NCI-H226 (cell line): Measurements from ENCODE around the gene ACOXL.

ENCODE experiments used
- DNase-seq: peaks from one replicate; pipeline ENCODE4 v3.0.0-alpha.2; 2015

ACOXL gene

DNA sequence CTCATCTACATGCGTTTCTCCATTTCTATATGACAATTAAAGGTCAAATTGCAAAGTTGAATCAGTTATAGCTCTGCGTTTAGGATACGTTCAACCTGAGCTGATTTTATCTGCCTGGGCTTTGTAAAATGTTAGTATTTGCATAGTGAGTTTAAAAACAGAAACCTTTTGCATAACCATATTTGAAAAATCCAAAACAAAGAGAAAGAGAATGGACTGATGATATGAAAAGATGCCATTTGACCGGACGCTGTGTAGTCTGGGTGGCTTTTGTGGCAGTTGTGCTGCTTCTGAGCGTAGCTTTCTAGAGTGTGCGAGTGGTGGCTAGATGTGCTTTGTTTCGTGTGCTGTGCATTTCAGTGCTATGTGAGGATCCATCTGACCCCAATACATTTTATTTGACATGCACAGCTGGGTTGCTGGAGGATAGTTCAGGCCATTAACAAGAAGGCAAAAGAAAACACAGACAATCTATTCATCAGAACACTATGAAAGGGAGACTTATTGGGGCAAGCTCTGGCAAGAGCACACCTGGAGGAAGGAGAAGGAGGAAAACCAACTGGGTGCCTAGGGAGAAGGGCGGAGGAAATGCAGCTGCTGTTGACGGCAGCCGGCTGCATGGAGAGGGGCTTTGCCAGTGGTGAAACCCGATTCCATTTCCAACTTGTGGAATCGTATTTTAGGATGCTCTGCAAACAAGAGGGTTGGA lies 126.8 kb downstream of the ACOXL start:
- DNase-seq: no peak

DNA sequence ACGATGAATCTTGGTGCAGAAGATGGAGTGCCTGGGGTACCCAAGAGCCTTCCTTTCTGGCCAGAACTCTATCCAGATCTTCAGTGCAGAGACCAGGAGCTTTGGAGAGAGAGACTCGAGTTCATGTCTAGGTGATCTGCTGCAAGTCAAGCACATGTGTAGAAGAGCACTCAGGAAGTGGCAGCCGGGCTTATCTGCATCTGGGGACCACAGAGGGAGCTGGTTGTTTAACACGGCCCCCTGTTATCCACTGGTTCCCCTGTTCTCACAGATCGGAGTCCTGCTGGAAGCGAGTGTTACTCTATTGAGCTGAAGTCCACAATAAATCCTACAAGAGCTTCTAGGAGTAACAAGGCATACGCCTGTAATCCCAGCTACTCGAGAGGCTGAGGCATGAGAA lies 128.3 kb downstream of the ACOXL start:
- DNase-seq: no peak

GRCh38 chr2:110861616-110862260 lies 129.4 kb downstream of the ACOXL start:
- DNase-seq: no peak

GRCh38 chr2:110863726-110864125 lies 131.4 kb downstream of the ACOXL start:
- no peak for DNase-seq

DNA sequence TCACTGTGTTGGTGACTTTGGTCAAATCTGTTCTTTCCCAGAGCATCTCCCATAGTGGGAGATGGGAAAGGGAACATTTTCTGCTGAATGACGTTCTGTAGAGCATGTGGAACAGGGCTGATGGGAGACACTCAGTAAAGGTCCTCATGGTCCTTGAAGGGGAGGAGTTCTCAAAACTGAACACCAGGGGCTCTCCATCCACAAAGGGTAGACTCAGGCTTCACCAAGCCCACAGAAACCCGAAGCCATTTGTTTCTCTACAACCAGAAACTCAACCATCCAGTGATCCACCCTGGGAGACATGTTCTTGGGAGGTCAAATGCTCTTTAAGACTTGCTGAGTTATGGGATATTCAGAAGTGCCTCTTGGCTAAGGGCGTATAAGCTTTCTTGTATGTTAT lies 131.8 kb downstream of the ACOXL start:
- no peak for DNase-seq

GRCh38 chr2:110864731-110865130 lies 132.4 kb downstream of the ACOXL start:
- no peak for DNase-seq

GRCh38 chr2:110865188-110865587 lies 132.8 kb downstream of the ACOXL start:
- DNase-seq: peak; percentile 14

GRCh38 chr2:110866045-110866444 lies 133.7 kb downstream of the ACOXL start:
- DNase-seq: no peak

DNA sequence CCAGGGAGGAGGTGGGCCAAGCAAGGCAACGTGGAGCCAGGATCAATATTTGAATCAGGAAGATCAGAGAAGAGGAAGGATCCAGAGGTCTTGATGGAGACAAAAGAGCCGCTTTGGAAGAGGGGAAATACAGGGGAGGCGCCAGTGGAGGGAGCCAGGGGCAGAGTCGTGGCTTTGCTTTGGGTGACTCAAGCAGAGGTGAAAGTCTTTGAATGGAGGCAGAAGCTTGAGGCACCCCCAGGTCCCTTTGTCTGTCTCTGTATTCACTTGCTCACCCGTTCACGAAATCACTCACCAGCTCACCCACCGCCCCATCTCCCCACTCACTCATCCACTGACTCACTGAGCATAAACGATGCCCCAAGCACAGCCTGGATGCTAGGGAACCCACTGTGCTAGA lies 134.1 kb downstream of the ACOXL start:
- no peak for DNase-seq

DNA sequence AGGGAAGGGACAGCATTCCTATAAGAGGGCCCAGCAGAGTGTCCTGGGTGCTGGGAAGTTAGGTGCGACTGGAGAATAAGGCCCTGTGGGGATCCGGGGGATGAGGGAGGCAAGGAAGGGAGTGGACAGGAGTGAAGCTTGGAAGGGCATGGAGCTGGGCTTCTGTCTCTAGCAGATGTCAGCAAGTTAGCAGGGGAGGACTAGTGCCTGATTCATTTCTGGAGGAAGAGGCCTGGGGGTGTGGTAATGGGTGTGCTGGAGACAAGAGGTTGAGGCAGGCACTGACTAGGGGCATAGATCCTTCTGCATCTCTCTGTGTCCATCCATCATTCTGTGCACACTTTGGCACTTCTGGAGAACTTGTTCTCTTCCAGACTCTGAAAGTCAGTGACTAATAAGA lies 134.7 kb downstream of the ACOXL start:
- peak; percentile 7 for DNase-seq

GRCh38 chr2:110868971-110869370 lies 136.6 kb downstream of the ACOXL start:
- no peak for DNase-seq

- DNase-seq: peak; percentile 15
Observed at GRCh38 chr2:110869472-110870446, 137.4 kb downstream of the ACOXL start.

DNA sequence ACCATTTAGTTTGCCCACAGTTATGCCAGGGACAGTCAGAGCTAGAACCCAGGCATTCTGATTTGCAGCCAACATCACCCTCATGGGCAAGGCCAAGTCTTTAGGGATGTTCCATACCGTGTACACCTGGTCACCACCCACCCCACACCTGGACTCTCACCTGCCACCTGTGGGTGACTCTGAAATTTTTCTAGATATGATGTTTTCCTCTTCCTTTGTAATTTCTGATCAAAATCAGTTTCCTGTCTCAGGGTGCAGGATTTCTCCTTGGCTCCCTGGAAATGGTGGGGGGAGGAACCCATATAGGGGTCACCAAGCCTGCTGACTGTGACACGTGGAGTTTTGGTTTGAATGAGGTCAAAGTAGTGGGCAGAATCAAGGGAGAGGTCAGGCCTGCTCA lies 138.2 kb downstream of the ACOXL start:
- DNase-seq: no peak

DNA sequence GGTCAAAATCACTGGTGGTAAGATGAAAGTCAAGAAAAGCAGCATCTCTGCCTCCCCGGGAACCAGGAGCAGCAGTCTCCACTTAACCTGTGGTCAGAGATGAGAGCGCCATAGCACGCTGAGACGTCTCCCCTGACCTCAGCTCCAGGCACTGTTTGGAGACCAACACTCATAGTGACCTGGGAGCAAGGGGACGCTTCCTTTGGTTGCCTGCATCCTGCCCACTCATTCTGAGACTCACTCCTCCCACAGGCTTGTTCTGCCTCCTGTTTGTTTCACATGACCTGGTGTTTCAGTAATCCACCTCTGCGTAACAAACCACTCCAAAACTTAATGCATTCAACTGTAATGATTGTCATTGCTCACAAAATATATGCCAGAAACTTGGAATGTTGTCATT lies 139.3 kb downstream of the ACOXL start:
- no peak for DNase-seq

GRCh38 chr2:110872521-110872920 lies 140.1 kb downstream of the ACOXL start:
- DNase-seq: no peak

DNA sequence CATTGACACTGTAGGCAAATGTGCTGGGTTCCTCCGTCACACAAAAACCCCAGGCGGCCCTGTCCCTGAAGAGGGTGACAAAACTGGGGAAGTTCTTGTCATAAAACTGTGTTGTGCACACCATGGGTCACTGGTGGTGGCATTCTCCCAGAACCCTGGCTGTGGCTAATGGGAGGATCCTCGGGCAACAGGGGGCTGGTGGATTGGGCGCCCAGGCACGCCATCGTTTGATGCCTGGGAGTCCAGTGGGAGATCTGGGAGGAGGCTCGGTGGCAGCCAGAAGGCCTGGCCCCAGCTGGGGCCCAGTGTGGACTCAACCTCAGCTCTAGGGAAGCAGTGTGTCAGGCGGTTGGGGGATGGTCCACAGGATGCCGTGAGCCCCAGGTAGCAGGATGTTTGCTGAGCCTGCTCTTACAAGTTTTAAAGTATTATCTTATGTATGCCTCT lies 140.7 kb downstream of the ACOXL start:
- no peak for DNase-seq

DNA sequence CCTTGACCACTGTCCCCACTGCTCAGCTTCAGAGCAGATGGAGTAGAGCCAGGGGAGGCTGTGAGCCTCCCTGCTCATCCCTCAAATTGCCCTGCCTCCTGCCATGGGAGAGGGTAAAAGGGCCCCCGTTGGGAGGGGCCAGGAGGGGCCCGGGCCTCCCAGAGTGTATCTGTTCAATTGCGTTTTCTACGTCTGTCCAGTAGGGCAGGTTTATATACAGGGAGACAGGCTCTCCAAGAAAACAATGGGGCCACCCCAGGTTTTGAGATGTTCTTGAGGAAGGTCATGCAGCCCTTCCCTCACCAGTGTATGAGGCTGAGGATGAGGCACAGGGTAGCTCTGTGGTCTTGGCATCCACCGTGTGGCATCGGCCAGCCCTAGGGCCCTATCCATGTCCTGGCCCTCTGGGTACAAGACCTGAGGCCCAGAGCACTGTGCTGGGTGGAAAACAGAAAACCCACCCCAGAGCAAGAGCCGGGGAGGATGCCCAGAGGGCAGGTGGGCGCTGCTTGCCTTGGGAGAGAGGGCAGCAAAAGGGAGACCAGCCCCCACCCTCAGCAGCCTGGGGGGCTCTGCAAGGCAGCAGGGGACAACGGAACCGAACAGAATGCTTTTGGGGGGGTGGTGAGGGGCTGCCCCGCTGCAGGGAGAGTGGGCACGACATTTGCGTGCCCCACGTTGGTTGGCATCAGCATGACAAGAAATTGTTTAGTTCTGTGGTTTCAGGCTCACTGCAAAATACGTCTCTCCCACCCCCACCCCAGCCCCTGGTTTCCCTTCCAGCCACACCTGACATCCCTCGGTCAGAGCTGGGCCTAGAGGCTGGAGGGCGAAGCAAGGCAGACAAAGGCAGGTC lies 141.5 kb downstream of the ACOXL start:
- no peak for DNase-seq

DNA sequence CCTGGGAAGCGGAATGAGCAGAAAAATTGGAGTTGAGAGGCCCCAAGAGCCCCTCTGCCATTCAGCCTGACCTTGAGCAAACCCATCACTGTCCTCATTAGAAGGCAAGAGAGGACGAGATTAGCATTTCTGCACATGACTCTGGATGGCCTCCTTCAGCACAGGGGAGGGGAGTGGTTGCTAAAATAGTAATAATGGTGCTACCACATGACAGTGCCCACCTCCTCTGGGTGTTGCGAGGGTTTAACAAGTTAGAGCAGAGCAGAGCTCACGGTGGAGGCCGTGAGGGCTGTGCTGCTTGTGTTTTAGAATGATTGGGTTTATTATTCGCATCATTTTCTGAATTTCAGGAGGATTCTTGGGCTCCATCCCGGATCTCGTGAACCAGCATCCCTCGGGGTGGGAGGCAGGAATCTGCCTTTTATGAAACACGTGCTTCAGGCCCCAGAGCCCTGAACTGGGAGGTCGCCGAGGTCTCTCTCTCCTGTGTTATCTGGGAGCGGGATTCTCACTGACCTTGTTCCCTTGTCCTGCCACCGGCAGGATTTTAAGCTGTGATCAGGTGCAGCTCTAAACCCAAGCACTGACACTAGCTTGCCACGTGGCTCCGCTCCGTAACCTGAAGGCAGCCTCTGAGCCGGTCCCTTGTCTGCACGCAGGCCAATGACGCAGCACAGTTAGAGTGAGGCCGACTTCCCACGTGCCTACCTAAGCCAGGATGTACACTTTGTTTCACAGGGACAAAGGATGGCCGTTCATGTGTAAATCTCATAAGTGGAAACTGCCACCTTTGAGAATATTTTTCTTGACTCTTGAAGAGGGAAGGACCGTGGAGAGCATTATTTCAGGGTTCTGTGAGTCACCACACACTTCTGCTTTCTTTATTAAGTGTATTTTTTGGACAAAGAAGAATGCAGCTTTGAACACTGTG lies 142.3 kb downstream of the ACOXL start:
- DNase-seq: no peak

- DNase-seq: no peak
Observed at GRCh38 chr2:110875384-110875725, 143.0 kb downstream of the ACOXL start.

DNA sequence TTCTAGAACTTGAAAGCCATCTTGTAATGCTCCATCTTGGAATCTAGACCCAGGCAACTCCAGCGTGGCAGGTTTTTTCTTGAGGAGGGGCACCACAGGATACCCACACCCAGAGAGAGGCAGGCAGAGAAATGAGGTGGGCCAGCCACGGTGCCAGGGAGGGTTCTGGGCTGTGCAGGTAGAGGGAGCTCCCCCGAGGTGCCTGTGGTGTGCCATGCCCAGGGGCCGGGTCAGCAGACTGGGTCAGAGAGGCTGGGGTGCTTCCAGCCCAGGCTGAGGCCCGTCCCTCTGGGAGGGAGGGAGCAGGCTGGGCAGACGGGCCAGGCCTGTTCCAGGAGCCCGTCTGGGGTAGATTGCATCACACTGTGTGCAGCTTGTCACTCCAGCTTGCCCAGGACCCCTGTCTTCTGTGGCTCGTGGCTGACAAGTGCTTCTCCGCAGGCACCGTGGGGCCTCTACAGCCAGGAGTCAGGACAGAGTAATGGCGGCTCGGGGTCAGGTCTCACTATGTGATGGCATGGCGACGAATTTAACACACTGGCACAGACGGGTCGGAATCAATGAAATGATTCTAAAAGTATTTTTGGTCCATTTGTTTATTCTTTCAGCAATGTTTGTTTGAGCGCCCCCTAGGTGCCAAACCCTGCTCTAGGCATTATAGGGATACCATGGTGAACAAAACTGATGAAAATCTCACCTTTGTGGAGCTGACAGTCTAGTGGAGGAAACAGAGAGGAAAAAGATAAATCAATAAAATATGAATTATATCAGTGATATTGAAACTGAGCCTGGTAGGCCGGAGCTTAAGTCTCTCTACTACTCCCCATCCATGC lies 144.0 kb downstream of the ACOXL start:
- no peak for DNase-seq
